Retinal pigment epithelial cell (primary cell): ENCODE data around the gene DHRS7B.

Experiments used
- DNase-seq: peaks from one replicate; pipeline ENCODE4 v3.0.0-alpha.2; 2010; ENCODE audit warnings: low read depth
- H3K4me3 ChIP-seq: 2 replicates; pipeline ENCODE4 v1.5.1; 2011; ENCODE audit warnings: mild to moderate bottlenecking, low read length, control low read depth, moderate library complexity
- TF ChIP-seq, protein P1 (sequence below): conservative IDR thresholded peaks from 2 replicates; pipeline ENCODE4 v1.5.1; 2011; ENCODE audit warnings: low read depth, low read length, control low read depth, inconsistent platforms

Gene DHRS7B

DNA sequence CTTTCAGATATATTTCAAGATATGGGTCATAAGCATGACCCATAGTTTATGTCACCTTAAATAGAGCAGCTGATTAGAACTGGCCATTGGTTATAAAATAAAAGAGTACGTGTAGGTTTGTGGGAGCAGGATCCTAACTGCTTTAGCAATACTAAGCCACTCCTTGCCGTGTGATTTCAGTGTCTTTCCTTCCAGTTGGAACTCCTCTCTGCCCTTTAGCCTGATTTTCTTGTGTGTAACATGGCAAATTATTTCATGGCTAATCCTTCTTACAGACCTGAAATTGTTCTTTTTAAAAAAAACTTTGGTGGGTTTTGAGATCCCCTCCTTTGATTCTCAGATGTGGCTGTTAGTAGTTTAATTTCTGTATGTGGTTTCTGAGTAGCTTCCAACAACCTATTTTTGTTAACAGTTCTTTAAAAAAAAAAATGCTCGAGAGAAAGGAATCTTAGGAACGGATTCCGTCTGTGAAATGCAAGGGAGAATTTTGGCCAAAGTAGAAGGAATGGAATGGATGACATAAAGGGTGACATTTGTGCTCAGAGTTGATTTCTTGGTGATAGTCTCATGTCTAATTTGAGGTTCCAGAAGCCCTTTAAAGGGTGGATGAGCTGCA is 39.9 kb downstream of the DHRS7B start:
- DNase-seq, result peak; percentile 21
- H3K4me3 ChIP-seq, result no peak overlapping the region
- TF ChIP-seq, protein P1, sequence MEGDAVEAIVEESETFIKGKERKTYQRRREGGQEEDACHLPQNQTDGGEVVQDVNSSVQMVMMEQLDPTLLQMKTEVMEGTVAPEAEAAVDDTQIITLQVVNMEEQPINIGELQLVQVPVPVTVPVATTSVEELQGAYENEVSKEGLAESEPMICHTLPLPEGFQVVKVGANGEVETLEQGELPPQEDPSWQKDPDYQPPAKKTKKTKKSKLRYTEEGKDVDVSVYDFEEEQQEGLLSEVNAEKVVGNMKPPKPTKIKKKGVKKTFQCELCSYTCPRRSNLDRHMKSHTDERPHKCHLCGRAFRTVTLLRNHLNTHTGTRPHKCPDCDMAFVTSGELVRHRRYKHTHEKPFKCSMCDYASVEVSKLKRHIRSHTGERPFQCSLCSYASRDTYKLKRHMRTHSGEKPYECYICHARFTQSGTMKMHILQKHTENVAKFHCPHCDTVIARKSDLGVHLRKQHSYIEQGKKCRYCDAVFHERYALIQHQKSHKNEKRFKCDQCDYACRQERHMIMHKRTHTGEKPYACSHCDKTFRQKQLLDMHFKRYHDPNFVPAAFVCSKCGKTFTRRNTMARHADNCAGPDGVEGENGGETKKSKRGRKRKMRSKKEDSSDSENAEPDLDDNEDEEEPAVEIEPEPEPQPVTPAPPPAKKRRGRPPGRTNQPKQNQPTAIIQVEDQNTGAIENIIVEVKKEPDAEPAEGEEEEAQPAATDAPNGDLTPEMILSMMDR, result no peak

DNA sequence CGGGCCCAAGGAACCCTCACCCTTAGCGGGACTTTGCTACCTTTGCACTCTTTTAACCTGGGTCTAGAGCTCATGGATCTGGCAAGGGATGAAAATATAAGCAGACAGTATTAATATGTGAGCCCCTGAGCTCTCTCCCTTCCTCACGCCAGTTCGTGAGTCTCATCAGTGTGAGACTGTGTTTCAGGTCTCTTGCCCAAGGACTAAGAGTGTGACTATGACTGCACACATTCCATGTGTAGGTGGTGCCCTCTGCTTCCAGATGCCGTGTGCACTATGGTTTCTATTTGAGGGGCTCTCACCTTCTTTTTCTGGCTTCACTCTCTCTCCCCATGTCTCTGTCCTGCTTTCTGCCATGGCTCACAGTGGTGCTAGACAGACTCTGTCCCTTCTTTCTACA is 40.5 kb downstream of the DHRS7B start:
- no peak overlapping the region for H3K4me3 ChIP-seq
- peak; percentile 17 for DNase-seq
- TF ChIP-seq, protein P1, result no peak

DNA sequence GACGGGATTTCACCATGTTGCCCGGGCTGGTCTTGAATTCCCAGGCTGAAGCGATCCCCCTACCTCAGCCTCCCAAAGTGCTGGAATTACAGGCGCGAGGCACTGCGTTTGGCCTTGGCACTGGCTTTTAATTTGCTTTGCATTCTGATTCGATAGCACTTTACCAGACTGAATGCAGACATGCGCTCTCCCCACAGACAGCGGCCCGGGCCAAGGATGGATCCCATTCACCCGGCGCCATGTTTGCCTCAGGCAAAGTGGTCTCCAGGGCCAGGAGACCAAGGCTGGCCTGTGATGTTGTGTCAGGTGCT is 41.7 kb downstream of the DHRS7B start:
- DNase-seq, result no peak
- TF ChIP-seq, protein P1, result no peak
- no peak overlapping the region for H3K4me3 ChIP-seq

DNA sequence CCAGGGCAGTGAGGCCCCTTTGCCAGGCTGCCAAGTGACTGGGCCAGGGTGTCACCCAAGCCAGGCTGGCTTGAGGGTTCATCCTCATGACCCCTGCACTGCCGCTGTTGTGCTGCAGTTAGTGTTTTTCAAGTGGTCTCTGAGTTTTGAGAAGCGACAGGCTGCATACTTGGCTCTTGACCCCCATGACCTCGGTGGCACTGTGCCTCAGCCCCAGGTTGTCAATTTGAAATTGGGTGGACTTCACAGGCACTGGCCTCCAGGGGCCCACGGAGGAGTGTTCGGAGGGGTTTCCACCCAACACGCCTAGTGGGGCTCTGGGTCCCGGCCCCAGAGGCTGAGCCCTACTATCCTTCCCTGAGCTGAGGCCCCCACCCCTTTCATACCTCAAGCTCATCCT is 42.7 kb downstream of the DHRS7B start:
- DNase-seq, result no peak
- H3K4me3 ChIP-seq, result no peak overlapping the region
- TF ChIP-seq, protein P1, result no peak

DNA sequence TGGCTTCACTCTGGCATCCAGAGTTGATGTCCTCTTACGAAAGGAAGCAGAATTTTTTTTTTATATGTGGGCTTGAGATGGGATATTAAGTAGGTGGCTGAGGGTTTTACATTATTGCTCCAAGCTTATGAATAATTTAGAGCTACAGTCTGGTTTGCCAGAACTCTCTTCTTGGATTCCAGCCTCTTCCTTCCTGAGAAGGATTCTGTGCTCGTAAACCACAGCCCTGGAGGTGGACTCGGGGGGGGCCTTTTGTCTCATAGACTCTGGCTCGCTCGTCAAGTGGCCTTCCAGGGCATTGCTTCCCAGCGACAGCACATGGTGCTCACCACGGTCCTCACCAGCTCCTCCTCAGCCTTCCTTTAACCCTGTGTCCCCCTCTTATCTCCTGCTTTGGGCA is 44.0 kb downstream of the DHRS7B start:
- H3K4me3 ChIP-seq, result no peak overlapping the region
- no peak for DNase-seq
- TF ChIP-seq, protein P1, result no peak

DNA sequence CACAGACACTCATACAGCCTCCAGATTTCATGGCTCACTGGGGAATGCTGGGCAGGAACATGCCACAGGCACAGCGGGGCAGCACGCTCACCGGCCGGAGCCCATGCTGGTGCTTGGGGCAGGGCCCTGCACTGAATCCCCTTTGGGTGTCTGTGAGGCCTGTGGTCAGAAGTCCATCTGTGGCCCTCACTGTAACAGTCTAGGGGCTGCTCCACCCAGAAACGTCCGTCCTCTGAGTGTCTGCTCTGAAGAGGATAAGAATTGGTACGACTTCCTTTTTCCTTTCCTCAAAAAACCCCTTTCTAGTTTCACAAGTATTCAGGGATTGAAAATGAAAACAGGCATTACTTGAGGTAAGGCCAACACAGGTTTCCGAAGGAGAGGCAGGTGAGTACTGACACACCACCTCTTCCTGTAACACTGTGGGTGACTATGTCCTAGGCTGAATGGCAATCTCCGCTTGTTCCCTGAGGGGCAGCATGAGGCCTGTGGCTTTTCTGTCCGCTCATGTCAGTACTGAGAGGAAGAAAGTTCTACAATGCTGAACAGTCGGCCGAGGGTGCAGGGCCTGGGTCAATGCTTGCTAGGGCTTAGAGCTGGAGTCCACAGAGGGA is 44.7 kb downstream of the DHRS7B start:
- DNase-seq, result no peak
- H3K4me3 ChIP-seq, result no peak overlapping the region
- TF ChIP-seq, protein P1, result no peak

DNA sequence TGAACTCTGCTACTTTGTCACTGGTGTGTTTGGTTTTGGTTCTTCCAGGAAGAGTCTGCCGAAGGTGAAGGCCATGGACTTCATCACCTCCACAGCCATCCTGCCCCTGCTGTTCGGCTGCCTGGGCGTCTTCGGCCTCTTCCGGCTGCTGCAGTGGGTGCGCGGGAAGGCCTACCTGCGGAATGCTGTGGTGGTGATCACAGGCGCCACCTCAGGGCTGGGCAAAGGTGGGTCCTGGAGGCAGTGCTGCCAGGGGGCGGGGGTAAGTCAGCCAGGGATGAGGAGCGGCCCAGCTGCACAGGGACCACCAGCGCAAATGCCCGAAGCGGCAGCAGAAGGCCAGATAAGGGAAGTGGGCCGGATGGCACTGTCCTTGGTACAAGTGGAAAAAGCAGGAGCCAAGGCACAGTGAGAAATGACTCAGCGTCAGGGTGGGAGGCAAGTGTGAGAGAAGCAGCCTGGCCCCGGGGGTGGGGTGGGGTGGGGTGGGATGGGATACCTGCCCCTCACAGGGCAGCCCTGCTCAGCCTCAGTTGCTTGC is 45.3 kb downstream of the DHRS7B start:
- no peak for DNase-seq
- TF ChIP-seq, protein P1, result no peak

More for the DNA sequence above, 45.3 kb downstream of the DHRS7B start:
- no peak overlapping the region for H3K4me3 ChIP-seq
